K562 (cell line): ENCODE data around the gene HAUS1. TPM values are rescaled to one million over a fixed set of nuclear protein-coding genes. Genes with fewer than 3 reads are reported as not detected.
A peak's percentile ranks its signal among the peaks of the same experiment; 100 is the strongest.

ENCODE experiments used
- DACH1 ChIP-seq: fragments of 450-650 bp; IDR thresholded peaks from 2 replicates; pipeline ENCODE4 v1.6.1; 2018; ENCODE audit not compliant: partially characterized antibody
- HDAC3 ChIP-seq: fragments of 450-650 bp; IDR thresholded peaks from 2 replicates; pipeline ENCODE4 v1.6.1; 2018; ENCODE audit warnings: borderline replicate concordance, mild to moderate bottlenecking, moderate library complexity; ENCODE audit not compliant: partially characterized antibody
- KLF6 ChIP-seq: fragments of 250-450 bp; sonication (Bioruptor Pico); IDR thresholded peaks from 2 replicates; pipeline ENCODE4 v1.4.0; 2020; ENCODE audit warnings: mild to moderate bottlenecking, moderate library complexity, borderline replicate concordance
- MAZ ChIP-seq, 2 experiments: fragments of 450-650 bp in 1 of 2; sonication (generic) in 1 of 2; formaldehyde crosslinking; IDR thresholded peaks in 1 of 2; conservative IDR thresholded peaks in 1 of 2; 2 replicates each; pipeline versions ENCODE4 v1.4.0 to v1.5.0; 2020; ENCODE audit warnings: mild to moderate bottlenecking in 1 of 2, missing genetic modification reagents in 1 of 2
- MBD2 ChIP-seq: sonication (generic); IDR thresholded peaks from 2 replicates; pipeline ENCODE4 v1.6.1; 2016; ENCODE audit warnings: low read depth, borderline replicate concordance
- PCBP2 ChIP-seq: fragments of 200-400 bp; formaldehyde crosslinking; IDR thresholded peaks from 2 replicates; pipeline ENCODE4 v1.6.1; 2018; ENCODE audit warnings: low read length, low read depth, mild to moderate bottlenecking, moderate library complexity; ENCODE audit not compliant: poor library complexity, severe bottlenecking
- RAD51 ChIP-seq: fragments of 450-650 bp; IDR thresholded peaks from 2 replicates; pipeline ENCODE4 v1.7.1; 2016; ENCODE audit warnings: low read depth, mild to moderate bottlenecking, borderline replicate concordance
- RFX7 ChIP-seq: fragments of 250-450 bp; sonication (Bioruptor Pico); IDR thresholded peaks from 2 replicates; pipeline ENCODE4 v1.5.1; 2021; ENCODE audit warnings: mild to moderate bottlenecking
- SIN3B ChIP-seq: fragments of 450-650 bp; IDR thresholded peaks from 2 replicates; pipeline ENCODE4 v1.6.1; 2017; ENCODE audit warnings: low read depth, mild to moderate bottlenecking, moderate library complexity
- TBP ChIP-seq: optimal IDR thresholded peaks from 2 replicates; pipeline ENCODE3; 2011; ENCODE audit warnings: low read depth, low read length, improper control_type of control experiment
- ZNF717 ChIP-seq: fragments of 250-450 bp; sonication (Bioruptor Pico); IDR thresholded peaks from 2 replicates; pipeline ENCODE4 v1.5.0; 2021
- polyA plus RNA-seq, 8 experiments: library from polyadenylated mRNA; depleted of rRNA in 4 of 8; stranded (reverse) in 5 of 8; unstranded in 3 of 8; fragments of >200 nt; fragmentation: Nextera tagmentation in 2 of 8; fragmentation: Illumina TruSeq in 1 of 8; extraction: Ambion mirVana in 2 of 8; extraction: Trizol in 1 of 8; gene quantifications; 2 replicates each; pipeline versions ENCODE4 v1.2.1 to v1.2.3, GENCODE V29; 2011 to 2014; ENCODE audit warnings: inconsistent platforms in 1 of 8, missing spikeins in 1 of 8
- total RNA-seq, 7 experiments: library from RNA; depleted of rRNA in 6 of 7; stranded (reverse); fragments of >200 nt in 6 of 7; fragmentation: Illumina TruSeq in 2 of 7; extraction: Trizol in 2 of 7; gene quantifications; 2 replicates each; pipeline versions ENCODE4 v1.2.1 to v1.2.3, GENCODE V29; 2011 to 2021; ENCODE audit warnings: low replicate concordance in 1 of 7
- TF ChIP-seq, protein P1 (sequence below): IDR thresholded peaks from 3 replicates; pipeline ENCODE4 v1.6.1; 2011; ENCODE audit warnings: borderline replicate concordance, mild to moderate bottlenecking, moderate library complexity; ENCODE audit not compliant: insufficient read length; ENCODE audit errors: extremely low read depth
- TF ChIP-seq, protein P2 (sequence below), 2 experiments: fragments of 450-650 bp; conservative IDR thresholded peaks; 2 replicates each; pipeline ENCODE4 v1.6.1; 2017; ENCODE audit warnings: mild to moderate bottlenecking in 2 of 2, moderate library complexity in 2 of 2
- TF ChIP-seq, protein P3 (sequence below): fragments of 450-650 bp; IDR thresholded peaks from 2 replicates; pipeline ENCODE4 v1.6.1; 2014; ENCODE audit warnings: low read depth, mild to moderate bottlenecking, moderate library complexity, borderline replicate concordance
- TF ChIP-seq, protein P4 (sequence below): fragments of 450-650 bp; formaldehyde crosslinking; IDR thresholded peaks from 2 replicates; pipeline ENCODE4 v1.4.0; 2020; ENCODE audit warnings: mild to moderate bottlenecking, moderate library complexity
- TF ChIP-seq, protein P5 (sequence below): sonication (generic); formaldehyde crosslinking; IDR thresholded peaks from 2 replicates; pipeline ENCODE4 v1.8.0; 2022; ENCODE audit warnings: mild to moderate bottlenecking, missing genetic modification reagents, borderline replicate concordance

The HAUS1 gene
- total and polyA plus RNA-seq, 9 of the 15 experiments (the other 6 are each of a cell fraction or from before 2014, with no cell fraction given), result 45.6 to 135 (median 76.3) TPM

DNA sequence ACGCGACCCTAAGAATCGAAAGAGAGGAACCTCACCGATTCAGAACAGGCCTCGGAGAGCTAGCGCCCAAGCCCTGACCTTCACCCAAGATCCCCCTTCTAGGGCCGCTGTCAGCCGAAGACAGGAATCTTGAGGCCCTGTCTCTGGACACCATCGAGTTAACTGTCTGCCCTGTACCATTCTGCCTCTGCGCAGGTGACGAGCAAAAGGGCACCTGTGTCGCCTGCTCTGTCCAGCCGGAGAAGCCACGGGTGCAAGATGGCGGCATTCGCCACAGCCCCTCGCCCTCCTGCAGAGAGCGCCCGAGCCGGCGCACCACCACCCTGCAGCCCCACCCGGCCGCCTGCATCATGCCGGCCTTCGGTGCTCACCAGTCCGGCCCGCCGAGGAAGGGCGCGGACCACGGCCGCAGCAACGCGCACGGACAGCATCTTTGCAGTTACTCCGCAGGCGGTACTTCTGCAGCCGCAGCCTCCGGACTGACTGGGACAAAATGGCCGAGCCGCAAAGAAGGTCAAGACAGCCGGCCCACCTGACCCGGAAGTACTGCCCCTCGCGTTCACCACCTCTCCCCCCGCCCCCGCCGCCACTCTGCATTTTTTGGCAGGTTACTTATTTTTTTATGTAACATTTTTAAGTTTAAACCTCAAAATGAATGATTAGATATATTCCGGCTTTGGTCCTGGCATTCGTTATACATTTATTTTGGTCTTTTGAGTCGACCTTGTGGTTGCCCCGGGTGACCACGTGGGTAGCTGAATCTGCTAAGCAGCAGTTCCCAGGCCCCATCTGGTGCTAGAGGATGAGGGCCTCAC lies 6.2 kb upstream of the HAUS1 start, which contains the start of gene ATP5F1A (continued):
- no peak for TF ChIP-seq ZNF717 (CRISPR knock-in tag)
- peak; percentile 56; the same call in 1 of the 2 replicates for TF ChIP-seq RAD51
- TF ChIP-seq MBD2, result peak; percentile 35; the same call in 1 of the 2 replicates
- TF ChIP-seq, protein P1, sequence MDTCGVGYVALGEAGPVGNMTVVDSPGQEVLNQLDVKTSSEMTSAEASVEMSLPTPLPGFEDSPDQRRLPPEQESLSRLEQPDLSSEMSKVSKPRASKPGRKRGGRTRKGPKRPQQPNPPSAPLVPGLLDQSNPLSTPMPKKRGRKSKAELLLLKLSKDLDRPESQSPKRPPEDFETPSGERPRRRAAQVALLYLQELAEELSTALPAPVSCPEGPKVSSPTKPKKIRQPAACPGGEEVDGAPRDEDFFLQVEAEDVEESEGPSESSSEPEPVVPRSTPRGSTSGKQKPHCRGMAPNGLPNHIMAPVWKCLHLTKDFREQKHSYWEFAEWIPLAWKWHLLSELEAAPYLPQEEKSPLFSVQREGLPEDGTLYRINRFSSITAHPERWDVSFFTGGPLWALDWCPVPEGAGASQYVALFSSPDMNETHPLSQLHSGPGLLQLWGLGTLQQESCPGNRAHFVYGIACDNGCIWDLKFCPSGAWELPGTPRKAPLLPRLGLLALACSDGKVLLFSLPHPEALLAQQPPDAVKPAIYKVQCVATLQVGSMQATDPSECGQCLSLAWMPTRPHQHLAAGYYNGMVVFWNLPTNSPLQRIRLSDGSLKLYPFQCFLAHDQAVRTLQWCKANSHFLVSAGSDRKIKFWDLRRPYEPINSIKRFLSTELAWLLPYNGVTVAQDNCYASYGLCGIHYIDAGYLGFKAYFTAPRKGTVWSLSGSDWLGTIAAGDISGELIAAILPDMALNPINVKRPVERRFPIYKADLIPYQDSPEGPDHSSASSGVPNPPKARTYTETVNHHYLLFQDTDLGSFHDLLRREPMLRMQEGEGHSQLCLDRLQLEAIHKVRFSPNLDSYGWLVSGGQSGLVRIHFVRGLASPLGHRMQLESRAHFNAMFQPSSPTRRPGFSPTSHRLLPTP, result no peak
- TF ChIP-seq KLF6 (CRISPR knock-in tag), result no peak
- TF ChIP-seq, protein P2, sequence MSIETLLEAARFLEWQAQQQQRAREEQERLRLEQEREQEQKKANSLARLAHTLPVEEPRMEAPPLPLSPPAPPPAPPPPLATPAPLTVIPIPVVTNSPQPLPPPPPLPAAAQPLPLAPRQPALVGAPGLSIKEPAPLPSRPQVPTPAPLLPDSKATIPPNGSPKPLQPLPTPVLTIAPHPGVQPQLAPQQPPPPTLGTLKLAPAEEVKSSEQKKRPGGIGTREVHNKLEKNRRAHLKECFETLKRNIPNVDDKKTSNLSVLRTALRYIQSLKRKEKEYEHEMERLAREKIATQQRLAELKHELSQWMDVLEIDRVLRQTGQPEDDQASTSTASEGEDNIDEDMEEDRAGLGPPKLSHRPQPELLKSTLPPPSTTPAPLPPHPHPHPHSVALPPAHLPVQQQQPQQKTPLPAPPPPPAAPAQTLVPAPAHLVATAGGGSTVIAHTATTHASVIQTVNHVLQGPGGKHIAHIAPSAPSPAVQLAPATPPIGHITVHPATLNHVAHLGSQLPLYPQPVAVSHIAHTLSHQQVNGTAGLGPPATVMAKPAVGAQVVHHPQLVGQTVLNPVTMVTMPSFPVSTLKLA (conservative IDR thresholded peaks at IDR 0.05), result peak; percentile 73 to 75
- no peak for TF ChIP-seq DACH1
- peak; percentile 74 for TF ChIP-seq TBP
- no peak for TF ChIP-seq PCBP2
- no peak for TF ChIP-seq HDAC3
- TF ChIP-seq RFX7, result no peak
- TF ChIP-seq, protein P3, sequence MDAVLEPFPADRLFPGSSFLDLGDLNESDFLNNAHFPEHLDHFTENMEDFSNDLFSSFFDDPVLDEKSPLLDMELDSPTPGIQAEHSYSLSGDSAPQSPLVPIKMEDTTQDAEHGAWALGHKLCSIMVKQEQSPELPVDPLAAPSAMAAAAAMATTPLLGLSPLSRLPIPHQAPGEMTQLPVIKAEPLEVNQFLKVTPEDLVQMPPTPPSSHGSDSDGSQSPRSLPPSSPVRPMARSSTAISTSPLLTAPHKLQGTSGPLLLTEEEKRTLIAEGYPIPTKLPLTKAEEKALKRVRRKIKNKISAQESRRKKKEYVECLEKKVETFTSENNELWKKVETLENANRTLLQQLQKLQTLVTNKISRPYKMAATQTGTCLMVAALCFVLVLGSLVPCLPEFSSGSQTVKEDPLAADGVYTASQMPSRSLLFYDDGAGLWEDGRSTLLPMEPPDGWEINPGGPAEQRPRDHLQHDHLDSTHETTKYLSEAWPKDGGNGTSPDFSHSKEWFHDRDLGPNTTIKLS, result peak; percentile 63; the same call in 1 of the 2 replicates
- TF ChIP-seq, protein P4, sequence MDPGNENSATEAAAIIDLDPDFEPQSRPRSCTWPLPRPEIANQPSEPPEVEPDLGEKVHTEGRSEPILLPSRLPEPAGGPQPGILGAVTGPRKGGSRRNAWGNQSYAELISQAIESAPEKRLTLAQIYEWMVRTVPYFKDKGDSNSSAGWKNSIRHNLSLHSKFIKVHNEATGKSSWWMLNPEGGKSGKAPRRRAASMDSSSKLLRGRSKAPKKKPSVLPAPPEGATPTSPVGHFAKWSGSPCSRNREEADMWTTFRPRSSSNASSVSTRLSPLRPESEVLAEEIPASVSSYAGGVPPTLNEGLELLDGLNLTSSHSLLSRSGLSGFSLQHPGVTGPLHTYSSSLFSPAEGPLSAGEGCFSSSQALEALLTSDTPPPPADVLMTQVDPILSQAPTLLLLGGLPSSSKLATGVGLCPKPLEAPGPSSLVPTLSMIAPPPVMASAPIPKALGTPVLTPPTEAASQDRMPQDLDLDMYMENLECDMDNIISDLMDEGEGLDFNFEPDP (CRISPR knock-in tag), result no peak
- TF ChIP-seq SIN3B, result peak; percentile 62; the same call in 1 of the 2 replicates
- TF ChIP-seq, protein P5, sequence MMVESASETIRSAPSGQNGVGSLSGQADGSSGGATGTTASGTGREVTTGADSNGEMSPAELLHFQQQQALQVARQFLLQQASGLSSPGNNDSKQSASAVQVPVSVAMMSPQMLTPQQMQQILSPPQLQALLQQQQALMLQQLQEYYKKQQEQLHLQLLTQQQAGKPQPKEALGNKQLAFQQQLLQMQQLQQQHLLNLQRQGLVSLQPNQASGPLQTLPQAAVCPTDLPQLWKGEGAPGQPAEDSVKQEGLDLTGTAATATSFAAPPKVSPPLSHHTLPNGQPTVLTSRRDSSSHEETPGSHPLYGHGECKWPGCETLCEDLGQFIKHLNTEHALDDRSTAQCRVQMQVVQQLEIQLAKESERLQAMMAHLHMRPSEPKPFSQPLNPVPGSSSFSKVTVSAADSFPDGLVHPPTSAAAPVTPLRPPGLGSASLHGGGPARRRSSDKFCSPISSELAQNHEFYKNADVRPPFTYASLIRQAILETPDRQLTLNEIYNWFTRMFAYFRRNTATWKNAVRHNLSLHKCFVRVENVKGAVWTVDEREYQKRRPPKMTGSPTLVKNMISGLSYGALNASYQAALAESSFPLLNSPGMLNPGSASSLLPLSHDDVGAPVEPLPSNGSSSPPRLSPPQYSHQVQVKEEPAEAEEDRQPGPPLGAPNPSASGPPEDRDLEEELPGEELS (CRISPR knock-in tag), result no peak
- peak in 1 of 2 experiments; percentile 22; a peak in 3 of 4 replicates for TF ChIP-seq MAZ (CRISPR knock-in tag; conservative IDR thresholded peaks at IDR 0.05 in 1 of 2, IDR thresholded peaks at IDR 0.05 in 1 of 2)
